Heart left ventricle (tissue), 16 donors: Measurements from ENCODE around the gene C18orf32. TPM values are rescaled to one million over a fixed set of nuclear protein-coding genes. Genes with fewer than 3 reads are reported as not detected.

Experiments used
- ATAC-seq, 4 donors: fragments of 200-7000 bp; cut with Tn5 transposase; one replicate each; pipeline ENCODE4 v1.9.1; 2020 to 2022; ENCODE audit warnings: moderate library complexity in 4 of 4, mild to moderate bottlenecking in 3 of 4, moderate number of reproducible peaks in 1 of 4
- DNase-seq, 5 donors: peaks; one replicate each; pipeline ENCODE4 v3.0.0-alpha.2; 2020
- H3K27ac ChIP-seq, 12 donors: fragments of 200-600 bp; sonication (generic) in 4 of 12; one replicate each; pipeline versions ENCODE4 v1.5.0 to v1.8.0; 2016 to 2022; ENCODE audit warnings: mild to moderate bottlenecking in 2 of 12
- H3K27me3 ChIP-seq, 9 donors: fragments of 200-600 bp; sonication (generic) in 2 of 9; one replicate each; pipeline versions ENCODE4 v1.5.1 to v1.8.0; 2016 to 2022; ENCODE audit warnings: mild to moderate bottlenecking in 3 of 9
- H3K36me3 ChIP-seq, 9 donors: fragments of 200-600 bp; sonication (generic) in 2 of 9; one replicate each; pipeline versions ENCODE4 v1.5.0 to v1.8.0; 2018 to 2022; ENCODE audit warnings: mild to moderate bottlenecking in 2 of 9
- H3K4me1 ChIP-seq, 12 donors: fragments of 200-600 bp; sonication (generic) in 4 of 12; one replicate each; pipeline versions ENCODE4 v1.5.0 to v1.8.0; 2016 to 2022; ENCODE audit warnings: mild to moderate bottlenecking in 3 of 12
- H3K4me3 ChIP-seq, 12 donors: fragments of 200-600 bp; sonication (generic) in 4 of 12; one replicate each; pipeline versions ENCODE4 v1.5.0 to v1.8.0; 2017 to 2022; ENCODE audit warnings: mild to moderate bottlenecking in 9 of 12, moderate library complexity in 4 of 12
- H3K9me3 ChIP-seq, 12 donors: fragments of 200-600 bp; sonication (generic) in 4 of 12; one replicate each; pipeline versions ENCODE4 v1.5.0 to v1.8.0; 2016 to 2022; ENCODE audit warnings: mild to moderate bottlenecking in 1 of 12
- POLR2A ChIP-seq, 2 donors: fragments of 450-650 bp; IDR thresholded peaks; one replicate each; pipeline ENCODE4 v1.6.1; 2017; ENCODE audit warnings: antibody characterized with exemption in 2 of 2, mild to moderate bottlenecking in 2 of 2, moderate library complexity in 2 of 2
- WGBS, 4 donors: extraction: QIAGEN DNeasy Blood & Tissue Kit in 2 of 4; methylation state at CpG; one replicate each; pipeline versions ENCODE4 v1.1.5 to v1.1.7; 2013 to 2018; 5-methylcytosine and 5-hydroxymethylcytosine counted together
- intact Hi-C, 10 donors: fragments of 100-400 bp; cut with DNase I; formaldehyde crosslinking; loops; one replicate each; pipeline versions ENCODE4 v1.11.1 to v1.14.2; 2022
- polyA plus RNA-seq, 2 donors: library from polyadenylated mRNA; stranded (reverse); fragments of 200-250 nt; gene quantifications; one replicate each; pipeline ENCODE4 v1.2.3, GENCODE V29; 2013
- total RNA-seq, 9 donors: library from RNA; depleted of rRNA in 2 of 9; stranded (reverse); fragments of >200 nt in 2 of 9; fragmentation: NEBNext Ultra II Directional in 3 of 9; extraction: Animal tissue kit (Norgen Biotek cat#: 25700) in 3 of 9; gene quantifications; one replicate each; pipeline versions ENCODE4 v1.1.0 to v1.2.4, GENCODE V29; 2016 to 2023
- TF ChIP-seq, protein P1 (sequence below), 12 donors: fragments of 200-600 bp; sonication (generic) in 4 of 12; IDR thresholded peaks; one replicate each; pipeline versions ENCODE4 v1.5.0 to v1.8.0; 2018 to 2022; ENCODE audit warnings: antibody characterized with exemption in 12 of 12, mild to moderate bottlenecking in 5 of 12
- donor health status: ischemic (EF 13 %, LVEDD 7.1; RV severe dilation, severe dysfunction).
- donor health status: healthy with polysubstance abuse.
- donor health status: DM: no; HTN: yes; CAD: no.
- donor health status: DM: no; HTN: no; CAD: no.
- donor health status: ischemic (EF 25% LVEDD 6.9; RV normal size, moderate dysfunction).
- donor health status: ischemic (EF 25% LVEDD 5.7; RV mildly dilated, moderate dysfunction).
- donor health status: healthy.
- donor health status: DM: yes; HTN: yes; CAD: no.
- donor health status: ischemic (EF 35%, LVEDD 5.7; RV mildly dilated, moderate dysfunction).
- donor health status: nonischemic (EF 11% LVEDD 7.7; RV severe dilation, severe dysfunction).
- donor health status: DM: yes; HTN: yes; CAD: no.
- donor health status: PGD.
- donor health status: ischemic (EF 29% LVEDD 5.4; RV normal size, mild dysfunction).
- donor health status: nonischemic (EF 23%, LVEDD 6.1; RV moderate dilation, normal function).

Gene C18orf32
- total and polyA plus RNA-seq, 11 donors, result 17.6 to 68.8 (median 41.8) TPM

DNA sequence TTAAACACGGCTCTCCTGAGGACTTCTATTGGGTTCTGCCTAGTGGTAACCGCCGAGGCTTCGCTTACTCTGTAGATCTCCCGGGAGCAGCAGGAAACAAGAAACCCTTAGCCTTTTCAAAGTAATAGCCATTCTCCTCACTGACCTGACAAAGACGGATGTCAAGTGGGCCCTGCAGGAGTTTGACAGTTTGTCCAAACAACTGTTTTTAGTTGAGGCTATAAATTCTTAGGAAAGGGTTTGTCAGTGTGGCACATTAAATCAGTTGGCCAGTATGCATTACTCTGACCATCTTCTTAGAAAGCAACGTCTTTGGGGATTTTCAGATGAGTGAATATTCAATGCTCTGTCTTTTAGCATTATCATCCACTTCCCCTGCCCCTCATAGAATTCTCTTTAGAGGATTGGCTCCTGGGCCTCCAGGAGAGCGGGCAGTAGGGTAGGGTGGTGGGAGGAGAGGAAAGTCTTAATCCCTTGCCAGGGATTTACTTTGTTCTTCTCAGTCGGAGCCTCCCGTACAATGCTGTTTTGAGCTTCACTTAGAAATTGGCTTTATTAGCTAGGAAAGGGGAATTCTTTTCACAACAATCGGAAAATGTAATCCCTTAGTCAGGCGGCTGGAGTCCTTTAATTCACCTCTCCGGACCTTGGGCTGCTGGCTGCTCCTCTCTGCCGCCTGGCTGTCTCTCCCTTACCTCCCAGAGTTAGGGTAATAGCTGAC is 13.3 kb upstream of the C18orf32 start:
- no peaks in the 10 kb centered on the region for H3K36me3 ChIP-seq
- H3K4me3 ChIP-seq, result no peak overlapping the region
- no peak overlapping the region for H3K27ac ChIP-seq
- intact Hi-C loops, result no loop called here
- peaks cover 0 to 20% (median 5%) of the 10 kb centered on the region in 9 donors for H3K27me3 ChIP-seq
- no peaks in the 10 kb centered on the region for H3K4me1 ChIP-seq
- DNase-seq (no peak), ATAC-seq (no peak)
- 55 to 66% (median 60%) methylated on average over 14 of the region's 14 CpGs for WGBS, 4 donors
- no peak for TF ChIP-seq POLR2A (IDR thresholded peaks at IDR 0.05)
- TF ChIP-seq, protein P1, sequence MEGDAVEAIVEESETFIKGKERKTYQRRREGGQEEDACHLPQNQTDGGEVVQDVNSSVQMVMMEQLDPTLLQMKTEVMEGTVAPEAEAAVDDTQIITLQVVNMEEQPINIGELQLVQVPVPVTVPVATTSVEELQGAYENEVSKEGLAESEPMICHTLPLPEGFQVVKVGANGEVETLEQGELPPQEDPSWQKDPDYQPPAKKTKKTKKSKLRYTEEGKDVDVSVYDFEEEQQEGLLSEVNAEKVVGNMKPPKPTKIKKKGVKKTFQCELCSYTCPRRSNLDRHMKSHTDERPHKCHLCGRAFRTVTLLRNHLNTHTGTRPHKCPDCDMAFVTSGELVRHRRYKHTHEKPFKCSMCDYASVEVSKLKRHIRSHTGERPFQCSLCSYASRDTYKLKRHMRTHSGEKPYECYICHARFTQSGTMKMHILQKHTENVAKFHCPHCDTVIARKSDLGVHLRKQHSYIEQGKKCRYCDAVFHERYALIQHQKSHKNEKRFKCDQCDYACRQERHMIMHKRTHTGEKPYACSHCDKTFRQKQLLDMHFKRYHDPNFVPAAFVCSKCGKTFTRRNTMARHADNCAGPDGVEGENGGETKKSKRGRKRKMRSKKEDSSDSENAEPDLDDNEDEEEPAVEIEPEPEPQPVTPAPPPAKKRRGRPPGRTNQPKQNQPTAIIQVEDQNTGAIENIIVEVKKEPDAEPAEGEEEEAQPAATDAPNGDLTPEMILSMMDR (IDR thresholded peaks at IDR 0.05), result no peak
- H3K9me3 ChIP-seq, result no peaks in the 10 kb centered on the region

DNA sequence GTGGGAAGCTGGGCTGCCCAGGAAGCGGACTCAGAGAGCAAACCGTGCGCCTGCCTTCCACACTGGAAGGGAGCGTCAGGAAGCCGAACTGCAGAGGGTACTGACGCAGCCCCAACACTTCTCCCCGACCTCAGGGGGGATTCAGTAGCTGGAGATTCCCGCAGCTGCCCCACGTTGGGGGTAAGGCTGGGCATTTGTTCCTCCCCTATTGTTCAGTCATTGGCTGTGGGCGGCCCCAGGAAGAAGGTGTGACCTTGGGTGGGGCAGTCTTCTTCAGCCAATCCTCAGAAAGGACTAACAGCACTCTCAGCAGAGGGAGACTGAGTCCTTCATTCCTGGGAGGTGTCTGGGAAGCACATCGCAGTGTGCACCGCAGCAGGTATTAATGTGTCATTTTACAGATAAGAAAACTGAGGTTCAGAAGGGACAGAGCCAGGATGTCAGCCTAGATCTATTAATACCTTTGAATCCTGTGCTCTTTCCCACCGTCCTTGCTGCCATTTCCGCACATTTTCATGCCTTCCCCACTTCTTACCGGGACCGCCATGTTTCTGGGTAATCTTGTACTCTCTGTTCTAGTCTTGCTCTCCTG is 12.1 kb upstream of the C18orf32 start:
- Histone ChIP-seq H3K36me3 (no peaks in the 10 kb centered on the region), H3K27ac (no peak overlapping the region), H3K27me3 (peaks cover 0 to 20% (median 5%) of the 10 kb centered on the region in 9 donors), H3K4me3 (no peak overlapping the region), H3K9me3 (no peaks in the 10 kb centered on the region), H3K4me1 (no peaks in the 10 kb centered on the region)
- ATAC-seq (no peak), DNase-seq (no peak)
- TF ChIP-seq, protein P1 (IDR thresholded peaks at IDR 0.05), result no peak
- no peak for TF ChIP-seq POLR2A (IDR thresholded peaks at IDR 0.05)
- 69 to 74% (median 72%) methylated on average over 16 of the region's 16 CpGs for WGBS, 4 donors
- intact Hi-C loops, result loop anchor here in 3 of 10 donors (10.0 kb wide), 3 partner anchors 316 to 824 kb away; partner anchors contain the start of genes CXXC1 (in 2 of the 3), MBD1 (in 2 of the 3) and ACAA2 (in 1 of the 3)

DNA sequence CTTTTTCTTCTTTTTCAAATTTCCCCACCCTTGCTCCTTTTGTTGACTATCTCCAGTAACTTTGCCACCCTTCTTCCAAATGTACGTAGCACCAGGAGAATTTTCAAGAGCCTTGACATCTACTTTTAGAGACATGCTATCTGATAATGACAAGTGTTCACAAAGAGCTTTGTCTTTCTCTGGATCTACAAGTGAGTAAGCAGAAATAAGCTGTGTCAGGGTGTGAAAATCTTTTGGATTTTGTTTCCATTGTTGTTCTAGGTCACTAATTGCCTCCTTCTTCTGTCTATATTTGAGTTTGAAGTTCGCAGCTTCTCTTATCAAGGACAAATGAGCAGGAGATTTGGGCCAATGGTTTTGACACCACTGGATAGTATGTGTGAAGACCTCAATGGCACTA is 8.4 kb upstream of the C18orf32 start:
- Histone ChIP-seq H3K27ac (no peak overlapping the region), H3K4me3 (no peak overlapping the region), H3K27me3 (peaks cover 0 to 10% (median 4%) of the 10 kb centered on the region in 9 donors), H3K4me1 (peaks cover 0 to 18% (median 11%) of the 10 kb centered on the region in 12 donors), H3K36me3 (peaks cover 0 to 13% (median 9%) of the 10 kb centered on the region in 9 donors), H3K9me3 (no peaks in the 10 kb centered on the region)
- intact Hi-C loops, result loop anchor here in 3 of 10 donors (10.0 kb wide), 3 partner anchors 319 to 821 kb away; partner anchors contain the start of genes CXXC1 (in 2 of the 3), MBD1 (in 2 of the 3) and ACAA2 (in 1 of the 3)
- WGBS, 4 donors, result 28 to 68% (median 61%) methylated on average over 2 of the region's 2 CpGs
- no peak for ATAC-seq
- TF ChIP-seq, protein P1 (IDR thresholded peaks at IDR 0.05), result no peak
- no peak for TF ChIP-seq POLR2A (IDR thresholded peaks at IDR 0.05)
- DNase-seq, result no peak

DNA sequence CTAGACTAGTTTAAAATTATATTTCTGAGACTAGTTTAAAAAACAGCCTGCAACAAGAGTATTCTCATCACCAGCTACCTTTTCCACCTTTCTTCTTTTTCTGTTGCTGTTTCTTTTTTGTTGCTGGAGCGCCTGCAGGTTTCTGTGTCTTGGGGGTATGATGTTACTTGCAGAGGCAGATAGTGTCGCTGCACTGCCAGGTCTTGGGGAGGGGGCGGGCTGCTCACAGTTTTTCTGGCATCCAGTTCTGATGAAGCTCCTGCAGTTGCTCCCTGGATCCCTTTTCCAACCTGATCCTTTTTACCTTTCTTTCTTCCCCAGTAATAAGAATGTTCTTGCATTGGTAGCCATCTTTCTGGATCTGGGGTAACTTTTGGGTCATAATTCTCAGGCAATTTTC is 8.0 kb upstream of the C18orf32 start:
- no peak overlapping the region for H3K4me3 ChIP-seq
- 74 to 81% (median 78%) methylated on average over 3 of the region's 3 CpGs for WGBS, 4 donors
- intact Hi-C loops, result loop anchor here in 3 of 10 donors (10.0 kb wide), 3 partner anchors 320 to 820 kb away; partner anchors contain the start of genes CXXC1 (in 2 of the 3), MBD1 (in 2 of the 3) and ACAA2 (in 1 of the 3)
- H3K4me1 ChIP-seq, result peaks cover 0 to 22% (median 13%) of the 10 kb centered on the region in 12 donors
- no peak for TF ChIP-seq POLR2A (IDR thresholded peaks at IDR 0.05)
- TF ChIP-seq, protein P1 (IDR thresholded peaks at IDR 0.05), result no peak
- DNase-seq (no peak), ATAC-seq (no peak)
- H3K9me3 ChIP-seq, result no peaks in the 10 kb centered on the region
- H3K36me3 ChIP-seq, result peaks cover 0 to 17% (median 13%) of the 10 kb centered on the region in 9 donors
- no peak overlapping the region for H3K27ac ChIP-seq
- peaks cover 0 to 9% (median 3%) of the 10 kb centered on the region in 9 donors for H3K27me3 ChIP-seq
